Suprapubic skin (tissue), 4 donors: ENCODE data around the gene GALNT12.

Experiments
- EP300 ChIP-seq: sonication (generic); formaldehyde crosslinking; IDR thresholded peaks from one replicate; pipeline ENCODE4 v1.6.1; 2017; ENCODE audit warnings: antibody characterized with exemption
- POLR2A ChIP-seq, 2 donors: fragments of 450-650 bp; IDR thresholded peaks; one replicate each; pipeline ENCODE4 v1.6.1; 2017; ENCODE audit warnings: antibody characterized with exemption in 2 of 2, mild to moderate bottlenecking in 2 of 2, moderate library complexity in 2 of 2
- POLR2AphosphoS5 ChIP-seq, 3 donors: sonication (generic); formaldehyde crosslinking; IDR thresholded peaks; one replicate each; pipeline ENCODE4 v1.6.1; 2017; ENCODE audit warnings: antibody characterized with exemption in 3 of 3
- TF ChIP-seq, protein P1 (sequence below), 2 donors: fragments of 200-600 bp in 1 of 2; fragments of 450-650 bp in 1 of 2; sonication (generic) in 1 of 2; IDR thresholded peaks; one replicate each; pipeline ENCODE4 v1.5.1; 2016 to 2019; ENCODE audit warnings: antibody characterized with exemption in 2 of 2, mild to moderate bottlenecking in 1 of 2, moderate library complexity in 1 of 2

DNA sequence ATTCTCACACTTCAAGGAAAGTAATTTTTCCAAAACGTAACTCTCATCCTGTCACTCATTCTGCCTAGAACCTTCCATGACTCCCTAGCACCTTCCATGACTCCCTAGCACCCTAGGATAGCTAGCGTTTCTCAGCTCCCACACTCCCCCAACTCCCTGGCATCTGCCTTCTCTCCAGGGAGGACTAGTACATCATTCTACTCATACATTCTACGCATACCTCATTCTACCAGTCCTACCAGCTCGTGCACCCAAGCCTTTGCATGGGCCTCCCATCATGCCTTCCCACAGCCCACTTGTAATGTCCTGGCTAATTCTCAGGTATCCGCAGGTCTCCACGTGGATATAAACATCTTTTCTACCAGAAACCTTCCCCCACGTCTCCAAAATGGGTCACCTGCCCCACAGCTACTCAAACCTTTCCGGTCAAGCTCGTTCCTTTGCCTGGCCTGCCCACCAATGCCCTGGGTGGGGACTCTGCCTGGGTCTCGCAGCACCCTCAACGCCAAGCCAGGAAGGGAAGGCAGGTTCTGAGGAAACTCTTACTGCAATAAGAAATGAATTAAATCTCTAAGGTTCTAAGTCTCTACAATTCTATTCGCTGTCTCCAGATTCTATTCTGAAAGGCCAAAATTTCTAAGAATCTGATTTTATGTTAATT, 12.0 kb upstream of the GALNT12 start:
- TF ChIP-seq EP300 (no peak), POLR2A (IDR thresholded peaks at IDR 0.05) (no peak), POLR2AphosphoS5 (IDR thresholded peaks at IDR 0.05) (no peak)
- TF ChIP-seq, protein P1, sequence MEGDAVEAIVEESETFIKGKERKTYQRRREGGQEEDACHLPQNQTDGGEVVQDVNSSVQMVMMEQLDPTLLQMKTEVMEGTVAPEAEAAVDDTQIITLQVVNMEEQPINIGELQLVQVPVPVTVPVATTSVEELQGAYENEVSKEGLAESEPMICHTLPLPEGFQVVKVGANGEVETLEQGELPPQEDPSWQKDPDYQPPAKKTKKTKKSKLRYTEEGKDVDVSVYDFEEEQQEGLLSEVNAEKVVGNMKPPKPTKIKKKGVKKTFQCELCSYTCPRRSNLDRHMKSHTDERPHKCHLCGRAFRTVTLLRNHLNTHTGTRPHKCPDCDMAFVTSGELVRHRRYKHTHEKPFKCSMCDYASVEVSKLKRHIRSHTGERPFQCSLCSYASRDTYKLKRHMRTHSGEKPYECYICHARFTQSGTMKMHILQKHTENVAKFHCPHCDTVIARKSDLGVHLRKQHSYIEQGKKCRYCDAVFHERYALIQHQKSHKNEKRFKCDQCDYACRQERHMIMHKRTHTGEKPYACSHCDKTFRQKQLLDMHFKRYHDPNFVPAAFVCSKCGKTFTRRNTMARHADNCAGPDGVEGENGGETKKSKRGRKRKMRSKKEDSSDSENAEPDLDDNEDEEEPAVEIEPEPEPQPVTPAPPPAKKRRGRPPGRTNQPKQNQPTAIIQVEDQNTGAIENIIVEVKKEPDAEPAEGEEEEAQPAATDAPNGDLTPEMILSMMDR (IDR thresholded peaks at IDR 0.05): no peak
